Left ventricle myocardium superior (tissue), 1 donor: ENCODE measurements around the gene CDC42BPB. TPM values are rescaled to one million over a fixed set of nuclear protein-coding genes. Genes with fewer than 3 reads are reported as not detected.
"Not testable (repeated sequence)": the region's sequence is repeated elsewhere in the genome, so short reads cannot be mapped to it uniquely, and the experiment has no call there.

Source experiments
- ATAC-seq: fragments of 200-7000 bp; cut with Tn5 transposase; one replicate; pipeline ENCODE4 v1.9.1; 2020; ENCODE audit warnings: mild to moderate bottlenecking, moderate library complexity
- DNase-seq: peaks from one replicate; pipeline ENCODE4 v3.0.0-alpha.2; 2020
- intact Hi-C: fragments of 100-400 bp; cut with micrococcal nuclease; formaldehyde crosslinking; loops from one replicate; pipeline ENCODE4 v1.11.0; 2022
- total RNA-seq: library from RNA; stranded (reverse); fragmentation: NEBNext Ultra II Directional; extraction: Animal tissue kit (Norgen Biotek cat#: 25700); gene quantifications from one replicate; pipeline ENCODE4 v1.2.1, GENCODE V29; 2021
- donor health status: DM: no; HTN: yes; CAD: no; lungs with severe emphysema.

CDC42BPB gene
- total RNA-seq, 1 donor from 2014 or later, result 75.1 TPM

DNA sequence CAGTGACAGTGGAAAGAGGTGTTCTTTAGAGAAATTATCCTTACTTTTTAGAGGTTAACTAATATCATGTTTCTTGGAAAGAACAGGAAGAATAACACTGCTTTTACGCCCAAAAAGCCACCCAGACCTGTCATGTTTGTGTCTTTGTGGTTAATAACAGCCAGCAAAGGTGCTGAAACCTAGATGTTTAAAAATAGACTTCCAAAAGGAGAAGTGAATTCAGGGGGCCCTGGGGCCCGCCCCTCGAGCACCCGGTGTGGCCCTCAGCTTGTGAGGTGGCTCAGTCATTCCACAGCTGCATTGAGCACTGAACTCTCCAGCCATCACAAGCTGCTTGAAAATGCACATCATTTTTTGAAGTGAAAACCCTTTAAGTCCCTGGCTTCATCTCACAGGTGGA, 155.7 kb downstream of the CDC42BPB start:
- DNase-seq, result no peak
- intact Hi-C loops, result no loop called here
- no peak for ATAC-seq

DNA sequence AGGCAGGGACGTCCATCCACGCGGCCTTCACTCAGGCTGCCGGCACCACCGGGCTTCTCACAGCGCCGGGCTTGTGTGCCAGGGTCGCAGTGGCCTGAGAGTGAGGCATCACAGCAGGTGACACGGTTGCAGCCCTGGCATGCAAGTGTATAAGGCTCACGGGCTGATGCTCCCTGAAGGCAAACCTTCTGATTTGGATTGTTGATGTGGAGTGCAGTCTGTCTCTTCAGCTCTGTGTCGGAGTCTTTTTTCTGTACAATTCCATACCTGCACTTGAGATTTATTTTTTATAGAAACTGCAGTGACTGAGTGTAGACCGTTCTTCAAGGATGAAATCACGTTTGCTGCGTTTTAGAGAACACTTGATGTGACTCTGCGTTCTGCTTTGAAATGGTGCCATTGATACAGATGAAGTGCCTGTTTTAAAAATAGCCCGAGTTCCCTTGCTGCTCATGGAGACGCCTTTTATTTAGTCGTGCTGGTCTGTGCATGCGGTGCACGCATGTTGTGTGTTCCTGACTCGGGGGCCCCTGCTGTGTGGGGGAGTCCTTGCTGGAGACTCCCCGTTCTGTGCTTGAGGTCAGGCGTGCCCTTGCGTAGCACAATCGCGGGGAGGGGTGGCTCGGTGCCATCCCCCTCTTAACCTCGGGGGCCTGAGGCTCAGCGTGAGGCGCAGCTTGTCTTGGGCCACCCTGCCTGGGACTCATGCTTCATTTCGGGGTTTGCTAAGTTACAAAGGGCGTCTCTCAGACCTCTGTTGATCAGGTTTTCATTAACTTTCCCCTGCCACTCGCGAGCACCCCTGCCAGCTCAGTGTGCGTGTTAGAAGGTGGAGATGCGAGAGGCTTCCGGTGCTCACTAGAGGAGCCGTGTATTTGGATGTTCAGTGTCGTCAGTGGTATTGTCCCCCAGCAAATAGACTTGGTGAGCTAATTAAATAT, 156.4 kb downstream of the CDC42BPB start:
- intact Hi-C loops, result no loop called here
- ATAC-seq, result peak; percentile 78

DNA sequence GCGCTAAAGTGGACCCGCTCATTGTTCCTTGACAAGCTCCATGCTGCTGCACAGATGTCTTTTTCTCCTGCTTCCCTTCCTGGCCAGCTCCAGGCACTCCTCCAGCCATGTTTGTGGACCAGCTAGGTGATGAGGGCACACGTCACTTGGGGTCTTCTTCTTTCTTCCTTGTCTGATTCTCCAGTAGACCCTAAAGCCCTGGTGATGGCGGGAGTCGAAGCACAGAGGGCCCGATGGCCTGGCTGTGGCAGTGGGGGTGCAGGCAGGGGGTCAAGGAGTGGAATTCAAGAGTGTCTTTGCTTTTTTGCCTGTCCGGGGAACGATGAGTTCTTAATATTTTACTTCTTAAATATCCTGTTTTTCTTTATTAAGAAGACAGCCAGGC, 157.8 kb downstream of the CDC42BPB start:
- intact Hi-C loops, result no loop called here
- no peak for ATAC-seq

More for the DNA sequence above, 156.4 kb downstream of the CDC42BPB start:
- DNase-seq, result no peak

DNA sequence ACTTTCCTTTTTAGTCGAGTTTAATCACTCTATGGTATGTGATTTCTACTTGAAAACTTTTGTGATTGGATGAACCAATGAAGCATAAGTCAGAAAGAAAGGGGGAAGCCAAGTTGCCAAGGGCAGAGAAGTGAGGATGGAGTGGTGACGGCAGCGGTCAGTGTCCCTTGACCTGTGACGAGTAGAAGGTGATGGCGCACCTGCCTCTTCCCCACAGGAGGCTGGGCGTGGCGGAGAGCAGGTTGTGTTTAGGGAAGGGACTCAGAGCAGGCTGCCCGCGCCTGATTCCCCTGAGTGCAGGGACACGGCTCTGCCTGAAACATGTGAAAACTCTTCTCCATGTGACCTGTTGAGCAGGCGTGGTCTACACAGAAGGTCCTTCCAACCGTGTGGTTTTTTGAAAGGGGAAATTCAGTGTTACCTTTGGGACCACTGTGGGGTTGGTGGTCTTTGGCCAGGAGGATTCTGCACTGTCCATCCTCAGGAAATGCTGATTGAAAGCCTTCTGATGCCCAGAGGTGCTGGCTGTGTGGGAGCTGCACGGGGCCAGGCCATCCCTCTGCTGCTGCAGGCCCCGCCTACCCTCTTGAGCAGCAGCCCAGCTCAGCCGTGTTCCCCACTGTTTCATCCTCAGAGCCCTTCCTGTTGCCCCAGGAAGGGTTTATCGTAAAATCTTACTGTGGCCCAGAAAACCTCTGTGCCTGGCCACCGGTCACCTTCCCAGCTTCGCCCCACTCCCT, 158.4 kb downstream of the CDC42BPB start:
- no peak for ATAC-seq
- intact Hi-C loops, result no loop called here

More for the DNA sequence above, 157.8 kb downstream of the CDC42BPB start:
- DNase-seq, result no peak

DNA sequence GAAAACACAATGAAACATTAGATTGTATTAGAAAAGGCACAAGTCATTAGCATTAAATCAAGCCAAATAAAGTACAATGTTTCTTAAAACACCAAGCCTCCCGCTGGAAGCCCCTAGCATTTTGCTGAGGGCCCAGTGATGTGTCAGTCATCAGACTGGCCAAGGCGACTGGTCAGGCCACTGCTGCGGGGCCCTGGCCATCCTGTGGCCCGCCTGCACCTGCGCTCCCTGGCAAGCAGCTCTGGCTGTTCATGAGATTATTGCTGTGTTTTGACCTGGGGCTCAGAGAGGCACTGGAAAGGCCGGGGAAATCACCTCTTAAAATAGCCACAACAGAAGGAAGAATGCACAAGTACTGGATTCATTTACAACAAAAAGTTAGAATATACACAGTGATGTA, 159.1 kb downstream of the CDC42BPB start:
- ATAC-seq, result no peak

More for the DNA sequence above, 158.4 kb downstream of the CDC42BPB start:
- DNase-seq, result no peak

DNA sequence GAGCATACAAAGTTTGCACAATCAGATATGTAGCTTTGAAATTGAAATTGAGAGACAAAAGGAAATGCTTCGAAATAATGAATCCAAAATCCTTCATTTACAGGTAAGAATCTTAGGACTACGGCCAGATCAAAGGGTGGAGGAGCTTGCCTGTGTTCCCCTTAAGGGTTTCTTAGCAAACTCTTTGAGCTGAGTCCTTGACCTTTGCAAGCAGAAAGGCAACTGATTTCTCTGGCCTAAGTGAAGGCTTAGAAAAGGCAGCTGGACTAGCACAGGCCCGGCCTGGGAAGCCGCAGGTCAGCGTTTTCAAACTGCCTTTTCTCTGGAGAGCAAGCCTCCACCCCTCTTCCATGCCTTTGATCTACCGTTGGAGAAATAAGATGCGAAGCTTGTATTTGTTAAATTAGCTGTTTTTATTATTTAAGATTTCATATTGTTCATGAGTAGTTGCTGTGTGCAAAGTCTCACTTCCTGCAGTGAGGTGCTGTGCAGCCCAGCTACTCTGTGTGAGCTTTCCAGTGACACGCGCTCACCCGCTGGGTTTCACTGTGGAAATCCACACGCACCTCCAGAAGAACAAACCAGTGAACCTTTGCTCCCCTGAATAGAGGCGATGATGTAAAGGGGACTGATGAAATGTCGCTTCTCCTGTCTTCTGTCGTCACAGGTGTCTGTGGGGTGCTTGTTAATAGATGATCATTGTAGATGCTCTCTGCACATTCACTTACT, 159.9 kb downstream of the CDC42BPB start:
- DNase-seq (no peak), ATAC-seq (no peak)
- intact Hi-C loops, result no loop called here

More for the DNA sequence above, 159.1 kb downstream of the CDC42BPB start:
- DNase-seq, result no peak
- intact Hi-C loops, result no loop called here

DNA sequence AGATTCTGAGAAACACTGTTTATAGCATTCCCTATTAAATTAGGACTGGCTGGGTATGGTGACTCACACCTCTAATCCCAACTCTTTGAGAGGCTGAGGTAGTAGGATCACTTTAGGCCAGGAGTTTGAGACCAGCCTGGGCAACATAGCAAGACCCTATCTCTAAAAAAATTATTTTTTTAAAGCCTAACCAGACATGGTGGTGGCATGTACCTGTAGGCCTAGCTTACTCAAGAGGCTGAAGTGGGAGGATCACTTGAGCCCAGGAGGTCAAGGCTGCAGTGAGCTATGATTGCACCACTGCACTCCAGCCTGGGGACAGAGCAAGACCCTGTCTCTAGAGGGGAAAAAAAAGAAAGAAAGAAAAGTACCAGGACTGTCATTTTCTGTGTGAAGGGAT, 160.6 kb downstream of the CDC42BPB start:
- intact Hi-C loops, DNase-seq, ATAC-seq: not testable (repeated sequence)

DNA sequence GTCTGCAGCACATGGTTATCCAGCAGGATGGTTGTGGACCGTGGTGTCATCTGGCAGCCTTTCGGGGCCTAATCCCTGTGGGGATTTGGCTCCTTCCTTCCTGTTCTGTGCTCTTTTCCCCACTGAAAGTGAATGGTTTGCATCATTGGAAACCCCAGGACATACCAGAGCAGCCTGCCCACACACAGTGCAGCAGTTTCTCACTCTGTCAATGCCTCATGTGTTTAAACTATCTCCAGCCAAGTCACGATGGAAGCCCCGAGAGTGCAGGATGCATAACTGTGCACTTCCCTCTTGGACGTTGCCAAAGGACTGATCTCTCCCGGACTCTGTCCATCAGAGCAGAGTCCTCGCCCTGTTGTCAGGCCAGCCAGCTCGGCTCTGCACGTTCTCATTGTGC, 163.9 kb downstream of the CDC42BPB start:
- peak; percentile 44 for DNase-seq

DNA sequence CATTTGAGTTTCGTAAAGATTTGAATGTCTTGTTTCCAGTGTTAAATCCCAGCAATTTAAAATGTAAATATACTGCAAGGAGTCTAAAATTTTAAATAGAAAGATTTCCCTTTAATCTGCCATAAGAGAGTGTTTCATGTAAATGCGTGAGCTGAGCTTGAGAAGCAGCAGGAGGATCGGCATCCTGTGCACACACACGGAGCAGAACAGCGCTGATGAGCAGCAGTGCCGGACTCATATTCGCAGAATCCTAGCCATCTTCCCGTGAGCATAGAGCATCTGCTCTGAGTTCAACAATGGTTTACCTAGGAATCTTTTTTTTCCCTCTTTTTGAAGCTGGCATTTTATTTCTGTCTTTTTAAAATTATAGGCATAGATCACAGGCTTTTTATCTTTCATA, 164.7 kb downstream of the CDC42BPB start:
- ATAC-seq, result no peak
- intact Hi-C loops, result no loop called here
- DNase-seq, result no peak

More for the DNA sequence above, 163.9 kb downstream of the CDC42BPB start:
- peak; percentile 79 for ATAC-seq
- intact Hi-C loops, result no loop called here

DNA sequence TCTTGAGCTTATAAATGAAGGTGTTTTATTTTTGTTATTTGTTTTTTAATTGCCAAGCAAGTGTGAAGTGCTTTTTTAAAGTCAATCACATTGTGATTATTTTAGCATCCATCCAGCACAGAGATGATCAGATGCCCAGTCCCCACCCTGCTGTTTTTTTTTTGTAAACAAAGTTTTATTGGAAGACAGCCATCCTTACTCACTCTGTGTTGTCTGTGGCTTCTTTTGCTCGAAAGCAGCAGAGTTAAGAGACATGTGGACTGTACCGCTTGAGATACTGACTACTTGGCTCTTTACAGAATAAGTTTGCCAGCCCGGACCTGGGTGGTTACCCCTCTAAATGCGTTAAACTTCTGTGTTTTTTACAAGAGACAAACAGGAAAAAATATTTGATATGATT, 165.8 kb downstream of the CDC42BPB start:
- ATAC-seq (no peak), DNase-seq (no peak)
- intact Hi-C loops, result no loop called here

DNA sequence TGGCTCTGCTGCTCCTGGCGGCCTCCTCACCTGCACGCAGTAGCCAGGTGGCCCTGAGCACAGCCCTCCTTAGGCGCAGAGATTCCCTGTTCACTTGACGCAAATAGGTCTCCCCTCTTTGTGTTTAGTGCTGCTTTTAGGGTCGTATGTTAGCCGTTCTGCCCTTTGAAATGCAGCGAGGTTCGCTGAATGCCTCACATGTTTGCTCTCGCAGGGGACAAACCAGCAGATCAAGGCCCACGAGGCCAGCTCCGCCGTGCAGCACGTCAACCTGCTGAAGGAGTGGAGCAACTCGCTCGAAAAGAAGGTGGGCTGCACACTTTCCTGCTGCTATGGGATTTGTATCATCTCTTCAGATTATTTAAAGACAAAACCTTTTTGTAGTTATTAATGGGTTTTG, 166.2 kb downstream of the CDC42BPB start:
- DNase-seq (no peak), ATAC-seq (no peak)
- intact Hi-C loops, result no loop called here

DNA sequence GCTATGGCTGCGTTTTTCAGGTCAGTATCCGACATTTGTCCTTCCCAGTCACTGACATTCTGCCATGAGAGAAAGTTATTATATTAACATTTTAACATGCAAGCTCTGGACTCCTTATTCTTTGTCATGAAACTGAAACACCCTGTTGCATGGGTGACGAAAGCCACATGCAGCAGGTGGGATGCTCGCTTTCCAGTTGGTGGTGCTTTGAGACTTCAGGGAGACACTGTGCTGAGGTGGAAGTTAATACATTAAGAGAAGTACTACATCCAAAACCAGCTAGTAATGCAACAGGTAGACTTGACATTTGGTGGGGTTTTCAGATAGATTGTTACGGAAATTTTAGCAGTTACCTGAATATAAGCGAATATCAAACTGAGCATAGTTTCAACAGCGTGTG, 167.7 kb downstream of the CDC42BPB start:
- DNase-seq, result no peak
- intact Hi-C loops, result no loop called here
- no peak for ATAC-seq

DNA sequence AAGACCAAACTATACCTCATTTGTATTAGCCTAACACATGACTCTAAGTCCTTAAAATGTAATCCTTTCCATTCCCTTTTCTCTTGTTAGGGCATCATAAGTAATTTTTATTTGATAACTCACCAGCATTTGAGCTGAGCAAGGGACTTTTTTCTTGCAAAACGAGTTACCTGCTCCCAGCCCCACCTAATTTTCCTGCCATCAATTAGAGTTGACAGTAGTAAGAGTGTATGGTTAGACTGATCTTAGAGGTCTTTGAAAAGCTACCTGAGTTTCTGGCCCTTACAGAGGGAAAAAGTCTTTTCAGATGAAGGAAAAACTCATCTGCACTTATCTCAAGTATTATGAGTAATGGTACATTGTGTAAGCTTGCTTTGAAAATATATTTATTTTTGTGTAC, 168.6 kb downstream of the CDC42BPB start:
- no peak for ATAC-seq
- intact Hi-C loops, result no loop called here
- DNase-seq, result no peak

DNA sequence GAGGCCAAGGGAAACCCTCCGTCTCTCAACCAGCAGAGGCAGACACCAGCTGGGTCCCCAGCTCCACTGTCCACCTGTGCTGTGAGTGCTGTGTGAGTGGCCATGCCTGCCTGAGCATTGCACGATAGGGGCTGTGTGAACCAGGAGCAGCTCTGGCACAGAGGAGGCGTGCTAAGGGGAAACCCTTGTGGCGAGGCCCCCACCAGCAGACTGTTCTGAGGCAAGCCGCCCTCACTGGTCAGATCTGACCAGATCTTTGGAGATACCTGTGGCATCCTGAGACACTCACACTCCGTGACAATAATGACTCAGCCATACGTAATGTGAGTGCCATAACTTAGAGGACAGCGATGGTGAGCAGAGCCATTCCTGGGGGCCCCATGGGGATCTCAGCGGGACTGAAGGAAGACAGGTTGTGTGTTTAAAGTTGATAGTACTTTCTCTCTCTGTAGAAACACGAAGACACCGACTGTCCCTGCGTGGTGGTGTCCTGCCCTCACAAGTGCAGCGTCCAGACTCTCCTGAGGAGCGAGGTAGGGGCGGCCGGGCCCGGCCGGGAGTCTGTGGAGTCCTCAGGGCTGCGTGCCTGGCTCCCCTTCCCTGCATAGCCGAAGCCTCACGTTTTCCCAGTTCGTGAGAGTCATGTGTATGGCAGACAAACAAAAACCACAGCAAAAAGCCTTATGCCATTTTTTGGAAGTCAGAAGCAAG, 171.5 kb downstream of the CDC42BPB start:
- ATAC-seq, result no peak
- intact Hi-C loops, result no loop called here

DNA sequence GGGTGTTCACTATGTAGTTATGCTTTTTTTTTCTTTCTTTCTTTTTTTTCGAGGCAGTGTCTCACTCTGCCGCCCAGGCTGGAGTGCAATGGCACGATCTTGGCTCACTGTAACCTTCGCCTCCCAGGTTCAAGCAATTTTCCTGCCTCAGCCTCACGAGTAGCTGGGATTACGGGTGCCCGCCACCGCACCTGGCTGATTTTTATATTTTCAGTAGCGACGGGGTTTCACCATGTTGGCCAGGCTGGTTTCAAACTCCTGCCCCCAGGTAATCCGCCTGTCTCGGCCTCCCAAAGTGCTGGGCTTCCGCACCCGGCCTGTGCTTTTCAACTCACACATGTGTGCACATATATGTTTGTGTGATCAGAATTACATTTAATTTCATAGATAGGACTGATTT, 173.8 kb downstream of the CDC42BPB start:
- DNase-seq (no peak), ATAC-seq (no peak)
- intact Hi-C loops, result no loop called here

More for the DNA sequence above, 171.5 kb downstream of the CDC42BPB start:
- DNase-seq, result no peak

DNA sequence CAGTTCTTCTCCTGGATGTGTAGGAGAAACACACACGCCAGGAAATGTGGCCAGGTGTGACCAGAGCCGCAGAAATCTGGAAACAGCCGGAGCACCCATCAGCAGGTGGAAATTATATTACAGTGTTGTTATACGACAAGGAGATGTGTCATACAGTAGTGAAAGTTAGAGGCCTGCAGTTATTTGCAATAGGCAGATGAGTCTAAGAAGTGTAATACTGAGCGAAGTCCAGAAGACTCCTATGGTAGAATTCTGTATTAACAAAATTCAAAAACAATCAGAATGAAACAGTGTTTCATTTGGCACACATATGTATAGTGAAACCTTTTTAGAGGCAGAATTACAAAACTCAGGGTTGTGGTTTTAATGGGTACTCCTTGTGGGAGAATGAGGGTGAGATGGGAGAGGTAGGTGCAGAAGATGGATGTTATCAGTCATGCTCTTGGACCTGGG, 174.2 kb downstream of the CDC42BPB start:
- ATAC-seq (no peak), DNase-seq (no peak)
- intact Hi-C loops, result no loop called here
